OCI-LY1 (cell line): ENCODE measurements around the gene PHACTR2.

Experiments
- CTCF ChIP-seq: fragments of 200-600 bp; sonication (generic), shearing (Covaris generic); IDR thresholded peaks from 2 replicates; pipeline ENCODE4 v1.5.1; 2017; ENCODE audit warnings: mild to moderate bottlenecking, antibody characterized with exemption, low read length, moderate library complexity, mixed read lengths
- EZH2 ChIP-seq: fragments of 200-600 bp; sonication (generic), shearing (Covaris generic); IDR thresholded peaks from 2 replicates; pipeline ENCODE4 v1.8.0; 2017; ENCODE audit warnings: borderline replicate concordance, mixed run types, mild to moderate bottlenecking, antibody characterized with exemption, low read length, moderate library complexity, mixed read lengths

- TF ChIP-seq CTCF (no peak), EZH2 (no peak)
These were observed 24.9 kb upstream of the PHACTR2 start for GRCh38 chr6:143652841-143653331.
